CD4-positive, alpha-beta T cell treated with Interleukin-10 for 1 hour (primary cell): ENCODE results near the gene PPRC1.

Experiments used
- DNase-seq: peaks from one replicate; pipeline ENCODE4 v3.0.0-alpha.2; 2020

PPRC1 gene

DNA sequence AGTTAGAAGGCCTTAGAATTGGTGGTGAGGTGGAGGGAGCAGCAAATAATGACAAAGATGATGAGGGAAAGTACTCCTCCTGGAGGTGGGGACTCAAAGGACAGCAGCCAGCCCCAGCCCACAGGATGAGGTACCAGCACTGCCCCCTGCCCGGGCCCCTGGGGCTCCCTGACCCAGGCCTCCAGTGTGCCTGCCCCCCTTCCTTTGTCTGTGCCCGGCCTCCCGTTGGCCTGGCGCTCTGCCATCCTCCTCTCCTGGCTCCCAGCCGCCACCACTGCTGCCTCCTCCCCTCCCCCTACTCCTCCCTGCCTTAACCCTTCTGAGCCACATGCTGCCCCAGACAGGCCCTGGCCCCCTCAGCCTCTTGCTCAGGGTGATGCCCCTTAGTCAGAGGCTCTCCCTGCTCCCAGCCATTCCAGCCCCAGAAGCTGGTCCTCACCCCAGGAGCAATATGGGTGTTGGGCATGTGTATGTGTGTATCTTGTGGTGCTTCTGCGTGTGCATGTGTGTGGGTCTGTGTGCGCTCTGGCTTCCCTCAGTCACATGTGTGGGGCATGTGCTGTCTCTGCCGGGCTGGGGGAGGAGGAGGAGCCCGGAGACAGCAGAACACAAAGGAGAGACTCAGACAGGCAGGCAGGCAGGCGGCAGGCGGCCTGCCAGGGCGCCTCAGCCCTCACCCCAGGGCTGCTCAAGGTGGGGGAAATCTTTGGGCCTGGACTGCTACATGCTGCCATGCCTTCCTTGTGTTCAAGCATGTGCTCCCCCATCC lies 15.3 kb upstream of the PPRC1 start:
- DNase-seq = peak; percentile 66

GRCh38 chr10:102118867-102119266 lies 14.0 kb upstream of the PPRC1 start:
- no peak for DNase-seq

DNA sequence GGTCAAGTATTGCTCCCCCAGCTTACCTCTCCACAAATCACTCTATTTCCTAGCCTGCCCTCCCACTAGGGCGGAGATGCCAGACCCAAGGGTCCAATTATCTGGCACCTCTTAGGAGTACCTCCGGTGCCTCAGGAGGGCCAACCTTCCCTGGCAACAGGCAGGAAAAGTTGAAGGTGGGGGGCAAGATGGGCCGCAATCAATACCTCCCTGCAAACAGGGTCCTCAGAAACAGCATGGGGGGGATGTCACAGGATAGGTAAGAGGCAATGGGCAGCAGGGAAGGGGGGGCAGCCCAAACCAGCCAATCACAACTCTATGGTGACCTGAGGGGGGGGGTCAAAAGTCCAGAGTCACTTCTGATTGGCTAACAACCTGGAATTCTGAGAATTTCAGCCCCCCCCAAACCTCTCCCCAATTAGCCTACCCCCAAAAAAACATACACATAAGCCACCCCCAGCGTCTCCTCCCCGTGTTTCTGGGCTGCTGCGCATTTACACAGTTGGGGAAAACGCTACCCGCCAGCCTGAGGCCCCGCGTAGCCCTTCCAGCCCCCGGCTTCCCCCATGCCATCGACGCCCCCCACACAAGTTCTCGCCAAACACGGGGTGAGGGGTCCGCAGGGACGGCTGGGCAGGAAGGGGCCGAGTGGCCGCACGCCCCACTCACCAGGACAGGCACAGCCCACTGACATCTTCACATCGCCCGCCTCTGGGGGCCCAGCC lies 13.3 kb upstream of the PPRC1 start:
- DNase-seq = peak; percentile 72

DNA sequence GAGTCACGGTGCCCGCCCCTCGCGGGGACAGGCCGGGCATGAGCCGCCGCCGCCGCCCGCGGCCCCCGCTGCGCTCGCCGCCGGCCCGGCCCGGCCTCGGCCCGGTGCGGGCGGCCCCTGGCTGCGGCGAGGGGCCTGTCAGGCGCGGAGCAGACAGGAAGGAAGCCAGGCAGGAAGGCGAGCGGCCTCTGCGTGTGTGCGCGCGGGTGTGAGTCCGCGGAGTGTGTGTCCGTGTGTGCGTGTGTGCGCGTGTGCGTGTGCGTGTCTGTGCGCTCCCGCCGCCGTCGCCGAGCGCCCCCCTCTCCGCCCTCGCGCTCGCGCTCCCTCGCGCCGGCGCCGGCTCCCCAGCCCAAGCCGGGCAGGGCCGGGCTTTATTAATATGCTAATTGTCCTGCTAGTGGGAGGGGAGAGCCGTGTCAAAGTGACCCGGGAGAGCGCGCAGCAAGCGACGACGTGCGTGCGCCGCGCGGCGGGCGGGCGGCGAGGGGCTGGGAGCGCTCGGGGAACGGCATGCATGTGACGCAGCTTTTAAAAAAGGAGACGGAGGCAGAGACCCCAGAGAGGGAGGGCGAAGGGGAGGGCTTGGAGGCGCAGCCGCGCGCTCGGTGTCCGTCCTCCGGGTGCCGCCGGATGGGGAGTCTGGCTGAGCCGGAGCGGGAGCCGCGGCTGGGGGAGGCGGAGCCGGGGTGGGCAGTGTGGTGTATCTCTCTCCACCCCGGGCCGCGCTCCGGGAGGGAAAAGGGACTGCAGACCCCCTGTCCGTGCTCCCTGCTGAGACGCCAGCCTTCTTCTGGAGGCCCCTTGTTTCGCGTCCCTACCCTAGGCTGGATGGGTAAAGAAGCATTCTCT lies 12.5 kb upstream of the PPRC1 start, which contains the start of gene LDB1:
LDB1 (minus strand) TSS at position 227 of the 849 bp plus-strand sequence. CDS start 258 bp downstream, outside the sequence.
- peak; percentile 80 for DNase-seq

GRCh38 chr10:102120991-102121738 lies 11.7 kb upstream of the PPRC1 start:
- DNase-seq = peak; percentile 29

GRCh38 chr10:102121739-102122372 lies 11.0 kb upstream of the PPRC1 start:
- DNase-seq = no peak

- DNase-seq = no peak
Measured at GRCh38 chr10:102122450-102122849, 10.4 kb upstream of the PPRC1 start.

DNA sequence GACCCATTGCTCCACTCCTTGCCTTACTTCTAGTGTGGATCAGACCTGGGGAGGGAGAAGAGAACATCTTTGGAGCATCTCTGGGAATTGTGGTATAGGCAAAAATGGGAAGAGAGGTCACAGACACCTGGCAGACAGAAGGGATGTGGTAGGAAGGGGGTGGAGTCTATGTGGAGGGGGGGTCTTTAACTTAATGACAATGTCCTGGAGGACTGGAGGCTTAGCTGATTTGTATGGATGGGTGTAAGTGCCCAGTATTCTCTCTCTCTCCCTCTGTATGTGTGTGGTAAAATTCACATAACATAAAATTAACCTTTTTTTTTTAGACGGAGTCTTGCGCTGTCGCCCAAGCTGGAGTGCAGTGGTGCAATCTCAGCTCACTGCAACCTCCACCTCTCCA lies 9.6 kb upstream of the PPRC1 start:
- DNase-seq = no peak

GRCh38 chr10:102131286-102132170 lies 1.3 kb upstream of the PPRC1 start:
- DNase-seq = no peak

- DNase-seq = no peak
Measured at GRCh38 chr10:102132193-102132562, 662 bp upstream of the PPRC1 start.

DNA sequence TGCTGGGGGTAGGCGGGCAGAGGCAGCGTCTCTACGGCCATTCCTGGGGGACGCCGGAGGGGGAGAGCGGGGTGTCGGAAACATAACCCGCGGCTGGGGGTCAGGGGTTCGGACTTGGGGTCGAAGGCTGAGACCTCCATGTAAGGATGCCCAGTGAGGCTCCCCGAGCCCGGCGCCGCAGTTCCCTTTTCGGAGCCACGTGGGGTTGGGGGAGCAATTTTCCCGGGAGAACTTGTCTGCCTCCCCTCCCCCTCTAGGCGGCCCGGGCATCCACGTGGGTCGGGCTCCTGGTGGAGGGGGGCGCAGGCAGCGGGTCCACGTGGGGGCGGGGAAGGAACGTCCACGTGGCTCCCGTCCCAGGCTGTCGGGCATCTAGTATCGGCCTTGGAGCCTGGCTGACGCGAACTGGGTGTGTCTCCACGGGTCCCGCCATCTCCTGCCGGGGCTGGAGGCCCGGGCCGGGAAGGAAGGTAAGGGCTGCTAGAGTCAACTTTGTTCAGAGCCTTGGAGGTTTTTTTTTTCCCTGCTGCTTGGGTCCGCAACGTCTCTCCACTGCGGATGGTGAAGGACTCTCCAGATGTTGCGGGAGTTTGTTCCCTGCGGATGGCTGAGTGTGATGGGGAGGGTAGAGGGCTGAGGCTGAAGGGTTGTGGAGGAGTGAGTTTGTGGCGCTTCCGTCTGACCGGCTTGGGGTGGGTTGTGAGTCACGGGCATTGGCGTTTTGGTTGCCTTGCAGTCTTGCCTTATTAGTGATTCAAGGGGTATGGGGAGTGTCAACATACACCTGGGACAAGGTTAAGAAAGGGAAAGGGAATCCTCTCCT lies 744 bp downstream of the PPRC1 start:
- peak; percentile 54 for DNase-seq

- no peak for DNase-seq
Measured at GRCh38 chr10:102134416-102134815, 1.6 kb downstream of the PPRC1 start.

- DNase-seq = no peak
Measured at GRCh38 chr10:102135956-102136526, 3.2 kb downstream of the PPRC1 start.

- no peak for DNase-seq
Measured at GRCh38 chr10:102139281-102140110, 6.7 kb downstream of the PPRC1 start.

- no peak for DNase-seq
Measured at GRCh38 chr10:102140218-102140617, 7.4 kb downstream of the PPRC1 start.

DNA sequence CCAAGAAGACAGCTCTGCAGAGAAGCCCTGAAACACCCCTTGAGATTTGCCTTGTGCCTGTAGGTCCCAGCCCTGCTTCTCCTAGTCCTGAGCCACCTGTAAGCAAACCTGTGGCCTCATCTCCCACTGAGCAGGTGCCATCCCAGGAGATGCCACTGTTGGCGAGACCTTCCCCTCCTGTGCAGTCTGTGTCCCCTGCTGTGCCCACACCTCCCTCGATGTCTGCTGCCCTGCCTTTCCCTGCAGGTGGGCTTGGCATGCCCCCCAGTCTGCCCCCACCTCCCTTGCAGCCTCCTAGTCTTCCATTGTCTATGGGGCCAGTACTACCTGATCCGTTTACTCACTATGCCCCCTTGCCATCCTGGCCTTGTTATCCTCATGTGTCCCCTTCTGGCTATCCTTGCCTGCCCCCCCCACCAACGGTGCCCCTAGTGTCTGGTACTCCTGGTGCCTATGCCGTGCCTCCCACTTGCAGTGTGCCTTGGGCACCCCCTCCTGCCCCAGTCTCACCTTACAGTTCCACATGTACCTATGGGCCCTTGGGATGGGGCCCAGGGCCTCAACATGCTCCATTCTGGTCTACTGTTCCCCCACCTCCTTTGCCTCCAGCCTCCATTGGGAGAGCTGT lies 8.2 kb downstream of the PPRC1 start:
- no peak for DNase-seq

DNA sequence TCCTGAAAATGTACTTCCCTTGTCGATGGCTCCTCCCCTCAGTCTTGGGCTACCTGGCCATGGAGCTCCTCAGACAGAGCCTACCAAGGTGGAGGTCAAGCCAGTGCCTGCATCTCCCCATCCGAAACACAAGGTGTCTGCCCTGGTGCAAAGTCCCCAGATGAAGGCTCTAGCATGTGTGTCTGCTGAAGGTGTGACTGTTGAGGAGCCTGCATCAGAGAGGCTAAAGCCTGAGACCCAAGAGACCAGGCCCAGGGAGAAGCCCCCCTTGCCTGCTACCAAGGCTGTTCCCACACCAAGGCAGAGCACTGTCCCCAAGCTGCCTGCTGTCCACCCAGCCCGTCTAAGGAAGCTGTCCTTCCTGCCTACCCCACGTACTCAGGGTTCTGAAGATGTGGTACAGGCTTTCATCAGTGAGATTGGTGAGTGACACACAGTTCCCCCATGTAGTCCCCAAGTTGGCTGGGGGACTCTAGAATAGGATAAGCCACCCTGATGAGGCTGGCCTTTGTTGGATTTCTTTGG lies 8.8 kb downstream of the PPRC1 start:
- no peak for DNase-seq

GRCh38 chr10:102146971-102147428 lies 14.2 kb downstream of the PPRC1 start:
- DNase-seq = no peak
